ENCODE results near the gene SCLY.

Gene SCLY

GRCh38 chr2:238113611-238114010, 52.8 kb downstream of the SCLY start (continued):
- no peak for TF ChIP-seq ZNF148 (tag by site-specific recombination; IDR thresholded peaks at IDR 0.05; ENCODE audit: borderline replicate concordance)
- no peak for TF ChIP-seq ZNF341 (tag by site-specific recombination; IDR thresholded peaks at IDR 0.05; ENCODE audit: low read depth)
- TF ChIP-seq ZBTB26 (tag by site-specific recombination; optimal IDR thresholded peaks at IDR 0.05) = no peak
- TF ChIP-seq ZNF701 (tag by site-specific recombination; IDR thresholded peaks at IDR 0.05) = no peak
- no peak for TF ChIP-seq ZNF791 (tag by site-specific recombination; IDR thresholded peaks at IDR 0.05)

DNA sequence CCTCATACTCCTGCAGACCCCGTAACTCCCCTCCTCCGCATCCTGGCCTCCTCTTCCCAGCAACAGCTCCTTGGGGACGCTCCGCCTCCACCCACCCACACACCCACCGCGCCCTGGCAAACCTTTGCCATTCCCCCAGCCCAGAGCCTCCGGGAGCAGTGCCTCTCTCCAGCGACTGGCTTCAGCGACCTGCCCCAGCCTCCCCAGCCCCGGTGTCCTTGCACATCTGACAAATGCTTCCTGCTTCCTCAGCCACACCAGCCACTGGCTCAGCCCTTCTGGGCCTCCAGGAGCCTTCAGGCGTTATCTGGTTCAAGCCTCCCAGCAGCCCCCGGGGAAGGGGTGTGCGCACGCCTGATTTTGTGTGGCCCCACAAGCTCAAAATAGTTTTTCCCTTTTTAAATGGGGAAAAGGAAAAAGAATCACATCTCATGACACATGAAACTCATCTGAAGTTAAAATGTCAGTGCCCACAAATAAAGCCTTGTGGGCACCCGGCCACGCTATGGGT, 53.6 kb downstream of the SCLY start:
- no peak overlapping the region for H3K27ac ChIP-seq (ENCODE audit: extremely low read depth, low read depth, low read length)
- ChIA-PET POLR2A (no interaction called here), CTCF (interaction anchor here (0.5 to 0.7 kb wide), 2 partner anchors 13 to 302 kb away, joined by 4 to 5 read pairs; no protein-coding TSS in a partner anchor)
- H3K4me1 ChIP-seq (ENCODE audit: control insufficient read depth, insufficient read depth, low read length) = no peaks in the 10 kb centered on the region
- no peak overlapping the region for H3K4me3 ChIP-seq (ENCODE audit: low read depth, low read length)
- TF ChIP-seq EGR2 (tag by site-specific recombination; IDR thresholded peaks at IDR 0.05; ENCODE audit: low read depth) (0 out of 2 replicates have a peak, but pooled peaks have one; percentile 7), ZNF394 (tag by site-specific recombination; IDR thresholded peaks at IDR 0.05; ENCODE audit: borderline replicate concordance) (no peak)
- no peaks in the 10 kb centered on the region for H3K36me3 ChIP-seq (ENCODE audit: control insufficient read depth in 2 of 2, insufficient read depth in 1 of 2, low read length in 2 of 2)
- no peaks in the 10 kb centered on the region for H3K9me3 ChIP-seq (ENCODE audit: control insufficient read depth, insufficient read depth, low read depth, low read length)

DNA sequence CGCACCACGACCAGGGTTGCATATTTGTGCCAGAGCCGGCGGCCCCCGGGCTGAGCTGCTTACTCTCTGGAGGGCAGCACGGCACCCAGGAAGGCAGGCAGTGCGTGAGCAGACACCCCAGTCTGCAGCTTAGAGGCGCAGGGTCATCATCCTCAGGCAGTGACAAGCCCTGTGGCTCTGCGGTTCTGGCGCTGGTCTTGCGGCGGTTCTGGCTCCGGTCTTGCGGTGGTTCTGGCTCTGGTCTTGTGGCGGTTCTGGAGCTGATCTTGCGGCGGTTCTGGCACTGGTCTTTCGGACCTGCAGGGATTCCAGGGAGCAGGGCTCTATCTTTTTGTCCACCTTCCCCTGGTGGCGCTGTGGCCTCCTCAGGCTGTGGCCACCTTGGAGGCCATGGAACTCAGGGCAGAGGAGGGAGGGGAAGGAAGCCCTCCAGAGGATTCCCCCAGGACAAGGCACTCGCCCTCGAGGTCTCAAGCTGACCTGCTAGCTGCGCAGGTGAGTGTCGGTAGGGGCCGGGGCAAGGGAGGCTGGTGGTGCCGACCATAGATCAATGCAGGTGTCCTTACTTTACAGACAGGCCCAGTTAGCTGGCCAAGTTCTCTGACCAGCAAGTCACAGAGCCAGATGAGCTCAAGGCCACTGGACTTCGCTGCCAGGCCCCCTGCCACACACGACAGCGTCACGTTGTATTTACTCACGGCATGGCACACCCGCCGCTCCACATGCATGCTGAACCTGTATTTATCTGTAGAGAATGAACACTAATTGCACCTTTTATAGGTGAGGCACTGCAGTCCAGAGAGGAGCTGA, 54.3 kb downstream of the SCLY start:
- Histone ChIP-seq H3K4me1 (ENCODE audit: control insufficient read depth, insufficient read depth, low read length) (no peaks in the 10 kb centered on the region), H3K36me3 (ENCODE audit: control insufficient read depth in 2 of 2, insufficient read depth in 1 of 2, low read length in 2 of 2) (no peaks in the 10 kb centered on the region), H3K9me3 (ENCODE audit: control insufficient read depth, insufficient read depth, low read depth, low read length) (no peaks in the 10 kb centered on the region), H3K4me3 (ENCODE audit: low read depth, low read length) (no peak overlapping the region), H3K27ac (ENCODE audit: extremely low read depth, low read depth, low read length) (no peak overlapping the region)
- TF ChIP-seq ZNF510 (tag by site-specific recombination; IDR thresholded peaks at IDR 0.05; ENCODE audit: insufficient replicate concordance) = no peak
- TF ChIP-seq KLF10 (tag by site-specific recombination; IDR thresholded peaks at IDR 0.05) = no peak
- TF ChIP-seq ZNF202 (tag by site-specific recombination; IDR thresholded peaks at IDR 0.05; ENCODE audit: borderline replicate concordance) = no peak
- no peak for TF ChIP-seq ZNF792 (tag by site-specific recombination; IDR thresholded peaks at IDR 0.05)
- no peak for TF ChIP-seq PRDM1 (tag by site-specific recombination; IDR thresholded peaks at IDR 0.05)
- no peak for TF ChIP-seq ZNF391 (tag by site-specific recombination; IDR thresholded peaks at IDR 0.05; ENCODE audit: borderline replicate concordance, low read depth)
- TF ChIP-seq ZNF548 (tag by site-specific recombination; IDR thresholded peaks at IDR 0.05) = no peak
- no peak for TF ChIP-seq ZFP37 (tag by site-specific recombination; IDR thresholded peaks at IDR 0.05)
- no peak for TF ChIP-seq YY1 (tag by site-specific recombination; IDR thresholded peaks at IDR 0.05)
- TF ChIP-seq, protein P1, sequence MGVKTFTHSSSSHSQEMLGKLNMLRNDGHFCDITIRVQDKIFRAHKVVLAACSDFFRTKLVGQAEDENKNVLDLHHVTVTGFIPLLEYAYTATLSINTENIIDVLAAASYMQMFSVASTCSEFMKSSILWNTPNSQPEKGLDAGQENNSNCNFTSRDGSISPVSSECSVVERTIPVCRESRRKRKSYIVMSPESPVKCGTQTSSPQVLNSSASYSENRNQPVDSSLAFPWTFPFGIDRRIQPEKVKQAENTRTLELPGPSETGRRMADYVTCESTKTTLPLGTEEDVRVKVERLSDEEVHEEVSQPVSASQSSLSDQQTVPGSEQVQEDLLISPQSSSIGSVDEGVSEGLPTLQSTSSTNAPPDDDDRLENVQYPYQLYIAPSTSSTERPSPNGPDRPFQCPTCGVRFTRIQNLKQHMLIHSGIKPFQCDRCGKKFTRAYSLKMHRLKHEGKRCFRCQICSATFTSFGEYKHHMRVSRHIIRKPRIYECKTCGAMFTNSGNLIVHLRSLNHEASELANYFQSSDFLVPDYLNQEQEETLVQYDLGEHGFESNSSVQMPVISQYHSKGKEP (tag by site-specific recombination; IDR thresholded peaks at IDR 0.05) = no peak
- no peak for TF ChIP-seq ZNF114 (tag by site-specific recombination; IDR thresholded peaks at IDR 0.05)
- TF ChIP-seq, protein P2, sequence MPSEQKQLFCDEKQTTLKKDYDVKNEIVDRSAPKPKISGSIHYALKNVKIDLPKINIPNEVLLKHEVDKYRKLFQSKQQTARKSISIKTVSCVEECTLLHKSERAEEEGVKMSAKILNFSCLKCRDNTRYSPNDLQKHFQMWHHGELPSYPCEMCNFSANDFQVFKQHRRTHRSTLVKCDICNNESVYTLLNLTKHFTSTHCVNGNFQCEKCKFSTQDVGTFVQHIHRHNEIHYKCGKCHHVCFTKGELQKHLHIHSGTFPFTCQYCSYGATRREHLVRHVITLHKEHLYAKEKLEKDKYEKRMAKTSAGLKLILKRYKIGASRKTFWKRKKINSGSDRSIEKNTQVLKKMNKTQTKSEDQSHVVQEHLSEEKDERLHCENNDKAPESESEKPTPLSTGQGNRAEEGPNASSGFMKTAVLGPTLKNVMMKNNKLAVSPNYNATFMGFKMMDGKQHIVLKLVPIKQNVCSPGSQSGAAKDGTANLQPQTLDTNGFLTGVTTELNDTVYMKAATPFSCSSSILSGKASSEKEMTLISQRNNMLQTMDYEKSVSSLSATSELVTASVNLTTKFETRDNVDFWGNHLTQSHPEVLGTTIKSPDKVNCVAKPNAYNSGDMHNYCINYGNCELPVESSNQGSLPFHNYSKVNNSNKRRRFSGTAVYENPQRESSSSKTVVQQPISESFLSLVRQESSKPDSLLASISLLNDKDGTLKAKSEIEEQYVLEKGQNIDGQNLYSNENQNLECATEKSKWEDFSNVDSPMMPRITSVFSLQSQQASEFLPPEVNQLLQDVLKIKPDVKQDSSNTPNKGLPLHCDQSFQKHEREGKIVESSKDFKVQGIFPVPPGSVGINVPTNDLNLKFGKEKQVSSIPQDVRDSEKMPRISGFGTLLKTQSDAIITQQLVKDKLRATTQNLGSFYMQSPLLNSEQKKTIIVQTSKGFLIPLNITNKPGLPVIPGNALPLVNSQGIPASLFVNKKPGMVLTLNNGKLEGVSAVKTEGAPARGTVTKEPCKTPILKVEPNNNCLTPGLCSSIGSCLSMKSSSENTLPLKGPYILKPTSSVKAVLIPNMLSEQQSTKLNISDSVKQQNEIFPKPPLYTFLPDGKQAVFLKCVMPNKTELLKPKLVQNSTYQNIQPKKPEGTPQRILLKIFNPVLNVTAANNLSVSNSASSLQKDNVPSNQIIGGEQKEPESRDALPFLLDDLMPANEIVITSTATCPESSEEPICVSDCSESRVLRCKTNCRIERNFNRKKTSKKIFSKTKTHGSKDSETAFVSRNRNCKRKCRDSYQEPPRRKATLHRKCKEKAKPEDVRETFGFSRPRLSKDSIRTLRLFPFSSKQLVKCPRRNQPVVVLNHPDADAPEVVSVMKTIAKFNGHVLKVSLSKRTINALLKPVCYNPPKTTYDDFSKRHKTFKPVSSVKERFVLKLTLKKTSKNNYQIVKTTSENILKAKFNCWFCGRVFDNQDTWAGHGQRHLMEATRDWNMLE (tag by site-specific recombination; conservative IDR thresholded peaks at IDR 0.05; ENCODE audit: low read depth) = no peak
- no peak for TF ChIP-seq ZNF121 (tag by site-specific recombination; IDR thresholded peaks at IDR 0.05)
- no peak for TF ChIP-seq ZNF791 (tag by site-specific recombination; IDR thresholded peaks at IDR 0.05)
- TF ChIP-seq ZNF580 (tag by site-specific recombination; IDR thresholded peaks at IDR 0.05) = no peak
- CTCF ChIA-PET = interaction anchor here (0.5 to 0.7 kb wide), 2 partner anchors 14 to 303 kb away, joined by 4 to 5 read pairs; no protein-coding TSS in a partner anchor
- POLR2A ChIA-PET = no interaction called here
